Measurements from ENCODE around the gene BCAS1. TPM values are rescaled to one million over a fixed set of nuclear protein-coding genes. Genes with fewer than 3 reads are reported as not detected.

Gene BCAS1
- total RNA-seq, 1 donor from 2014 or later, result 0.32 TPM

GRCh38 chr20:53914091-53914780 lies 156.2 kb downstream of the BCAS1 start:
- DNase-seq, result no peak

GRCh38 chr20:53911301-53911700 lies 159.1 kb downstream of the BCAS1 start:
- Mint-ChIP-seq H3K36me3 (ENCODE audit: unreplicated experiment) (peaks cover 15% of the 10 kb centered on the region), H3K27me3 (ENCODE audit: unreplicated experiment) (peaks cover 5% of the 10 kb centered on the region), H3K9me3 (ENCODE audit: unreplicated experiment) (peaks cover 3% of the 10 kb centered on the region), H3K27ac (ENCODE audit: unreplicated experiment) (no peak overlapping the region), H3K4me3 (ENCODE audit: unreplicated experiment) (no peak overlapping the region), H3K4me1 (ENCODE audit: low read depth, unreplicated experiment) (peaks cover 14% of the 10 kb centered on the region)
- no peak for TF ChIP-seq CTCF (IDR thresholded peaks at IDR 0.05; ENCODE audit: partially characterized antibody, unreplicated experiment)
- DNase-seq, result no peak

More at GRCh38 chr20:53914091-53914780, 156.2 kb downstream of the BCAS1 start:
- peak overlapping the region; percentile 95 for H3K4me3 Mint-ChIP-seq (ENCODE audit: unreplicated experiment)
- peaks cover 15% of the 10 kb centered on the region for H3K36me3 Mint-ChIP-seq (ENCODE audit: unreplicated experiment)
- H3K9me3 Mint-ChIP-seq (ENCODE audit: unreplicated experiment), result peaks cover 3% of the 10 kb centered on the region
- H3K27ac Mint-ChIP-seq (ENCODE audit: unreplicated experiment), result peak overlapping the region; percentile 59
- TF ChIP-seq CTCF (IDR thresholded peaks at IDR 0.05; ENCODE audit: partially characterized antibody, unreplicated experiment), result no peak
- peaks cover 6% of the 10 kb centered on the region for H3K27me3 Mint-ChIP-seq (ENCODE audit: unreplicated experiment)
- H3K4me1 Mint-ChIP-seq (ENCODE audit: low read depth, unreplicated experiment), result peaks cover 23% of the 10 kb centered on the region

- DNase-seq, result no peak
Measured at GRCh38 chr20:53910351-53911002, 159.9 kb downstream of the BCAS1 start.

GRCh38 chr20:53907968-53908751 lies 162.2 kb downstream of the BCAS1 start:
- no peaks in the 10 kb centered on the region for H3K27me3 Mint-ChIP-seq (ENCODE audit: unreplicated experiment)
- no peak for DNase-seq
- H3K4me3 Mint-ChIP-seq (ENCODE audit: unreplicated experiment), result no peak overlapping the region

More at GRCh38 chr20:53910351-53911002, 159.9 kb downstream of the BCAS1 start:
- H3K36me3 Mint-ChIP-seq (ENCODE audit: unreplicated experiment), result peaks cover 15% of the 10 kb centered on the region
- no peak for TF ChIP-seq CTCF (IDR thresholded peaks at IDR 0.05; ENCODE audit: partially characterized antibody, unreplicated experiment)
- peaks cover 2% of the 10 kb centered on the region for H3K27me3 Mint-ChIP-seq (ENCODE audit: unreplicated experiment)
- peaks cover 1% of the 10 kb centered on the region for H3K9me3 Mint-ChIP-seq (ENCODE audit: unreplicated experiment)
- no peak overlapping the region for H3K27ac Mint-ChIP-seq (ENCODE audit: unreplicated experiment)
- H3K4me1 Mint-ChIP-seq (ENCODE audit: low read depth, unreplicated experiment), result peaks cover 9% of the 10 kb centered on the region
- no peak overlapping the region for H3K4me3 Mint-ChIP-seq (ENCODE audit: unreplicated experiment)

More at GRCh38 chr20:53907968-53908751, 162.2 kb downstream of the BCAS1 start:
- no peak overlapping the region for H3K27ac Mint-ChIP-seq (ENCODE audit: unreplicated experiment)
- no peaks in the 10 kb centered on the region for H3K4me1 Mint-ChIP-seq (ENCODE audit: low read depth, unreplicated experiment)
- H3K9me3 Mint-ChIP-seq (ENCODE audit: unreplicated experiment), result peaks cover 1% of the 10 kb centered on the region
- H3K36me3 Mint-ChIP-seq (ENCODE audit: unreplicated experiment), result peaks cover 15% of the 10 kb centered on the region
- TF ChIP-seq CTCF (IDR thresholded peaks at IDR 0.05; ENCODE audit: partially characterized antibody, unreplicated experiment), result no peak

Data from glutamatergic neuron (in vitro differentiated cells).